ENCODE data around the gene GAPVD1. TPM values are rescaled to one million over a fixed set of nuclear protein-coding genes. Genes with fewer than 3 reads are reported as not detected.
A peak's percentile ranks its signal among the peaks of the same experiment; 100 is the strongest.

Gene GAPVD1
- total RNA-seq, 1 donor from 2014 or later, result 44.0 TPM

- no peak for DNase-seq (ENCODE audit: low read depth in 2 of 2)
These were observed 144.5 kb downstream of the GAPVD1 start for GRCh38 chr9:125405938-125406809.

- no peak for DNase-seq (ENCODE audit: low read depth in 2 of 2)
These were observed 145.1 kb downstream of the GAPVD1 start for GRCh38 chr9:125406810-125407087.

GRCh38 chr9:125407432-125407973, 145.9 kb downstream of the GAPVD1 start:
- DNase-seq (ENCODE audit: low read depth in 2 of 2), result no peak

- DNase-seq (ENCODE audit: low read depth in 2 of 2), result peak; percentile 34 to 68
These were observed 146.6 kb downstream of the GAPVD1 start for GRCh38 chr9:125407974-125408900.

GRCh38 chr9:125409217-125409636, 147.6 kb downstream of the GAPVD1 start:
- DNase-seq (ENCODE audit: low read depth in 2 of 2), result no peak

- DNase-seq (ENCODE audit: low read depth in 2 of 2), result peak; percentile 25 to 41
These were observed 148.3 kb downstream of the GAPVD1 start for GRCh38 chr9:125409637-125410521.

- no peak for DNase-seq (ENCODE audit: low read depth in 2 of 2)
These were observed 148.9 kb downstream of the GAPVD1 start for GRCh38 chr9:125410522-125410894.

GRCh38 chr9:125411171-125411756, 149.6 kb downstream of the GAPVD1 start:
- DNase-seq (ENCODE audit: low read depth in 2 of 2), result no peak

- DNase-seq (ENCODE audit: low read depth in 2 of 2), result no peak
These were observed 150.5 kb downstream of the GAPVD1 start for GRCh38 chr9:125412166-125412565.

- DNase-seq (ENCODE audit: low read depth in 2 of 2), result no peak
These were observed 152.0 kb downstream of the GAPVD1 start for GRCh38 chr9:125413579-125413978.

- DNase-seq (ENCODE audit: low read depth in 2 of 2), result no peak
These were observed 154.2 kb downstream of the GAPVD1 start for GRCh38 chr9:125415583-125416460.

GRCh38 chr9:125416517-125416916, 154.9 kb downstream of the GAPVD1 start:
- DNase-seq (ENCODE audit: low read depth in 2 of 2), result no peak

Other genes starting within 250 kb of the GAPVD1 start
- gene SCAI, start 118.3 kb upstream of the GAPVD1 start, total RNA-seq, result 2.7 and 3.7 TPM in 2 replicates
- gene PPP6C, start 72.0 kb upstream of the GAPVD1 start, total RNA-seq, result 15.4 and 23.4 TPM in 2 replicates
- 18.0 and 21.6 TPM in 2 replicates for gene RABEPK, start 61.3 kb upstream of the GAPVD1 start, total RNA-seq
- gene HSPA5, start 20.5 kb upstream of the GAPVD1 start, total RNA-seq, result 99.9 and 138 TPM in 2 replicates

All from dermis microvascular lymphatic vessel endothelial cell (primary cell).